Hematopoietic multipotent progenitor cell treated with erythropoietin and hydrocortisone succinate and interleukin-3 and kit ligand, for 8 days (in vitro differentiated cells): ENCODE measurements around the gene PRDM16.

Experiments
- DNase-seq: peaks from one replicate; pipeline ENCODE4 v3.0.0-alpha.2; 2015

Gene PRDM16

GRCh38 chr1:3070644-3071564 is 1.9 kb downstream of the PRDM16 start:
- DNase-seq = no peak

GRCh38 chr1:3071565-3072390 is 2.8 kb downstream of the PRDM16 start:
- DNase-seq = no peak

- no peak for DNase-seq
These were observed 3.6 kb downstream of the PRDM16 start for GRCh38 chr1:3072391-3073185.

GRCh38 chr1:3073186-3073488 is 4.1 kb downstream of the PRDM16 start:
- DNase-seq = no peak

GRCh38 chr1:3073489-3074296 is 4.7 kb downstream of the PRDM16 start:
- DNase-seq = no peak

GRCh38 chr1:3074297-3074741 is 5.3 kb downstream of the PRDM16 start:
- DNase-seq = no peak

GRCh38 chr1:3074800-3075199 is 5.8 kb downstream of the PRDM16 start:
- no peak for DNase-seq

- DNase-seq = no peak
These were observed 6.8 kb downstream of the PRDM16 start for GRCh38 chr1:3075666-3076362.

GRCh38 chr1:3076363-3076740 is 7.3 kb downstream of the PRDM16 start:
- DNase-seq = no peak

GRCh38 chr1:3077081-3077480 is 8.1 kb downstream of the PRDM16 start:
- DNase-seq = no peak

GRCh38 chr1:3077561-3077960 is 8.6 kb downstream of the PRDM16 start:
- no peak for DNase-seq

- DNase-seq = no peak
These were observed 9.4 kb downstream of the PRDM16 start for GRCh38 chr1:3078430-3078861.

GRCh38 chr1:3078871-3079270 is 9.9 kb downstream of the PRDM16 start:
- no peak for DNase-seq

GRCh38 chr1:3079381-3080052 is 10.5 kb downstream of the PRDM16 start:
- DNase-seq = no peak

GRCh38 chr1:3080053-3080955 is 11.3 kb downstream of the PRDM16 start:
- DNase-seq = no peak

- no peak for DNase-seq
These were observed 12.2 kb downstream of the PRDM16 start for GRCh38 chr1:3081171-3081683.

- no peak for DNase-seq
These were observed 13.0 kb downstream of the PRDM16 start for GRCh38 chr1:3082051-3082450.

- no peak for DNase-seq
These were observed 13.8 kb downstream of the PRDM16 start for GRCh38 chr1:3082571-3083516.

- DNase-seq = no peak
These were observed 15.2 kb downstream of the PRDM16 start for GRCh38 chr1:3084154-3084553.
